Right lobe of liver (tissue), 6 donors: ENCODE measurements around the gene ZNF609. TPM values are rescaled to one million over a fixed set of nuclear protein-coding genes. Genes with fewer than 3 reads are reported as not detected.

Source experiments
- ATAC-seq, 4 donors: fragments of 200-7000 bp; cut with Tn5 transposase; one replicate each; pipeline ENCODE4 v1.9.1; 2020; ENCODE audit warnings: mild to moderate bottlenecking in 4 of 4, moderate library complexity in 4 of 4
- DNase-seq, 3 donors: peaks; one replicate each; pipeline ENCODE4 v3.0.0-alpha.2; 2020
- H3K27ac ChIP-seq, 3 donors: fragments of 200-600 bp; one replicate each; pipeline ENCODE4 v1.8.0; 2022
- H3K27me3 ChIP-seq, 2 donors: fragments of 200-600 bp; one replicate each; pipeline ENCODE4 v1.8.0; 2022
- H3K36me3 ChIP-seq, 4 donors: fragments of 200-600 bp; sonication (generic) in 1 of 4; one replicate each; pipeline versions ENCODE4 v1.5.1 to v1.8.0; 2017 to 2022; ENCODE audit warnings: control low read depth in 1 of 4
- H3K4me1 ChIP-seq, 4 donors: fragments of 200-600 bp; sonication (generic) in 1 of 4; one replicate each; pipeline versions ENCODE4 v1.5.1 to v1.8.0; 2017 to 2022; ENCODE audit warnings: control low read depth in 1 of 4
- H3K4me3 ChIP-seq, 3 donors: fragments of 200-600 bp; one replicate each; pipeline ENCODE4 v1.8.0; 2022
- H3K9me3 ChIP-seq, 4 donors: fragments of 200-600 bp; sonication (generic) in 1 of 4; one replicate each; pipeline versions ENCODE4 v1.5.1 to v1.8.0; 2017 to 2022; ENCODE audit warnings: control low read depth in 1 of 4
- POLR2A ChIP-seq: fragments of 450-650 bp; IDR thresholded peaks from one replicate; pipeline ENCODE4 v1.6.1; 2017; ENCODE audit warnings: antibody characterized with exemption, mild to moderate bottlenecking
- WGBS: methylation state at CpG from one replicate; pipeline ENCODE4 v1.1.6; 2018; ENCODE audit warnings: low coverage, low lambda C conversion rate; ENCODE audit not compliant: insufficient coverage; ENCODE audit errors: missing lambda C conversion rate; 5-methylcytosine and 5-hydroxymethylcytosine counted together
- intact Hi-C, 2 donors: fragments of 100-400 bp; cut with DNase I; formaldehyde crosslinking; loops; one replicate each; pipeline versions ENCODE4 v1.11.2 to v1.14.1; 2022
- total RNA-seq, 6 experiments: library from RNA; depleted of rRNA in 2 of 6; stranded (reverse); fragments of >200 nt in 2 of 6; fragmentation: NEBNext Ultra II Directional in 3 of 6; extraction: Animal tissue kit (Norgen Biotek cat#: 25700) in 3 of 6; gene quantifications; one replicate each; pipeline versions ENCODE4 v1.1.0 to v1.2.4, GENCODE V29; 2016 to 2023
- TF ChIP-seq, protein P1 (sequence below), 4 donors: fragments of 200-600 bp in 3 of 4; fragments of 450-650 bp in 1 of 4; IDR thresholded peaks; one replicate each; pipeline versions ENCODE4 v1.5.1 to v1.8.0; 2016 to 2022; ENCODE audit warnings: antibody characterized with exemption in 4 of 4, mild to moderate bottlenecking in 2 of 4
- donor health status: DM: no; HTN: yes; CAD: no.
- donor health status: DM: no; HTN: no; CAD: no.
- donor health status: DM: no; HTN: no; CAD: no.
- donor health status: DM: no; HTN: yes; CAD: no.
- donor health status: DM: no; HTN: yes; CAD: no.

ZNF609 gene
- total RNA-seq, 6 experiments from 2014 or later, result 10.7 to 16.1 (median 13.5) TPM

DNA sequence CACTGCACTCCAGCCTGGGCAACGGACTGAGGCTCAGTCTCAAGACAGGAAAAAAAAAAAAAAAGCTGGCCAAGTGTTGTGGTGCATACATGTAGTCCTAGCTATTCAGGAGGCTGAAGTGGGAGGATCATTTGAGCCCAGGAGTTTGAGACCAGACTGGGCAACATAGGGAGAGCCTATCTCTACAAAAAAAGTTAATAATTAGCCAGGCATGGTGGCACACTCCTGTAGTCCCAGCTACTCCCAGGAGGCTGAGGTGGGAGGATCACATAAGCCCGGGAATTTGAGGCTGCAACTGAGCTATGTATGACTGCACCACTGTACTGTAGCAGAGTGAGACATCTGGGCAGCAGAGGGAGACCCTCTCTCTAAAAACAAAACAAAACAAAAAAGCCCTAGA, 256.1 kb downstream of the ZNF609 start:
- WGBS, result 90% methylated on average over 2 of the region's 2 CpGs
- H3K4me1 ChIP-seq, result peaks cover 0 to 11% (median 0%) of the 10 kb centered on the region in 4 donors
- H3K27ac ChIP-seq, result no peak overlapping the region
- no peaks in the 10 kb centered on the region for H3K36me3 ChIP-seq
- DNase-seq, result no peak
- H3K27me3 ChIP-seq, result no peaks in the 10 kb centered on the region
- intact Hi-C loops, result no loop called here
- H3K4me3 ChIP-seq, result no peak overlapping the region
- no peaks in the 10 kb centered on the region for H3K9me3 ChIP-seq
- TF ChIP-seq, protein P1, sequence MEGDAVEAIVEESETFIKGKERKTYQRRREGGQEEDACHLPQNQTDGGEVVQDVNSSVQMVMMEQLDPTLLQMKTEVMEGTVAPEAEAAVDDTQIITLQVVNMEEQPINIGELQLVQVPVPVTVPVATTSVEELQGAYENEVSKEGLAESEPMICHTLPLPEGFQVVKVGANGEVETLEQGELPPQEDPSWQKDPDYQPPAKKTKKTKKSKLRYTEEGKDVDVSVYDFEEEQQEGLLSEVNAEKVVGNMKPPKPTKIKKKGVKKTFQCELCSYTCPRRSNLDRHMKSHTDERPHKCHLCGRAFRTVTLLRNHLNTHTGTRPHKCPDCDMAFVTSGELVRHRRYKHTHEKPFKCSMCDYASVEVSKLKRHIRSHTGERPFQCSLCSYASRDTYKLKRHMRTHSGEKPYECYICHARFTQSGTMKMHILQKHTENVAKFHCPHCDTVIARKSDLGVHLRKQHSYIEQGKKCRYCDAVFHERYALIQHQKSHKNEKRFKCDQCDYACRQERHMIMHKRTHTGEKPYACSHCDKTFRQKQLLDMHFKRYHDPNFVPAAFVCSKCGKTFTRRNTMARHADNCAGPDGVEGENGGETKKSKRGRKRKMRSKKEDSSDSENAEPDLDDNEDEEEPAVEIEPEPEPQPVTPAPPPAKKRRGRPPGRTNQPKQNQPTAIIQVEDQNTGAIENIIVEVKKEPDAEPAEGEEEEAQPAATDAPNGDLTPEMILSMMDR (IDR thresholded peaks at IDR 0.05), result no peak
- TF ChIP-seq POLR2A, result no peak
- ATAC-seq, result peak in 1 of 4 donors; percentile 25

DNA sequence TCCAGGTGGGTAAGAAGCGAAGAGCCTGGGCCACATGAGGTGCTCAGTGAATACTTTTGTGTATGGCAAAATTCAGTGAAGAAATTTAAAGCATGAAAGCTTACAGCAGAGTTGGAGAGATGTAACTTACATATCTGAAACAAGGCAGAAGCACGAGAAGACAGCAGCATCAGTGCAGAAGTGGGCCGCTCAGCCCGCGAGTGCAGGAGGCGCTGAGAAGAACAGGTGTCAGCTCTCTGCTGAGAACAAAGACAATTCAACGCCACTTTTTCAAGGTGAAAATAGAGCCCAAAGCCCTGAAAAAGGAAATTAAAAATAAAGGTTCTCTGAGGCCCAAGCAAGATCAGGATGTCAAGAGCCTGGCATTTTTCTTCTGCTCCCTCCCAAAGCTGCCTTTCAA, 256.8 kb downstream of the ZNF609 start:
- no peaks in the 10 kb centered on the region for H3K9me3 ChIP-seq
- H3K4me3 ChIP-seq, result no peak overlapping the region
- no peak overlapping the region for H3K27ac ChIP-seq
- intact Hi-C loops, result no loop called here
- no peaks in the 10 kb centered on the region for H3K36me3 ChIP-seq
- ATAC-seq (no peak), DNase-seq (no peak)
- 94% methylated on average over 7 of the region's 7 CpGs for WGBS
- no peaks in the 10 kb centered on the region for H3K27me3 ChIP-seq
- H3K4me1 ChIP-seq, result peaks cover 0 to 11% (median 0%) of the 10 kb centered on the region in 4 donors
- TF ChIP-seq, protein P1 (IDR thresholded peaks at IDR 0.05), result no peak
- no peak for TF ChIP-seq POLR2A

DNA sequence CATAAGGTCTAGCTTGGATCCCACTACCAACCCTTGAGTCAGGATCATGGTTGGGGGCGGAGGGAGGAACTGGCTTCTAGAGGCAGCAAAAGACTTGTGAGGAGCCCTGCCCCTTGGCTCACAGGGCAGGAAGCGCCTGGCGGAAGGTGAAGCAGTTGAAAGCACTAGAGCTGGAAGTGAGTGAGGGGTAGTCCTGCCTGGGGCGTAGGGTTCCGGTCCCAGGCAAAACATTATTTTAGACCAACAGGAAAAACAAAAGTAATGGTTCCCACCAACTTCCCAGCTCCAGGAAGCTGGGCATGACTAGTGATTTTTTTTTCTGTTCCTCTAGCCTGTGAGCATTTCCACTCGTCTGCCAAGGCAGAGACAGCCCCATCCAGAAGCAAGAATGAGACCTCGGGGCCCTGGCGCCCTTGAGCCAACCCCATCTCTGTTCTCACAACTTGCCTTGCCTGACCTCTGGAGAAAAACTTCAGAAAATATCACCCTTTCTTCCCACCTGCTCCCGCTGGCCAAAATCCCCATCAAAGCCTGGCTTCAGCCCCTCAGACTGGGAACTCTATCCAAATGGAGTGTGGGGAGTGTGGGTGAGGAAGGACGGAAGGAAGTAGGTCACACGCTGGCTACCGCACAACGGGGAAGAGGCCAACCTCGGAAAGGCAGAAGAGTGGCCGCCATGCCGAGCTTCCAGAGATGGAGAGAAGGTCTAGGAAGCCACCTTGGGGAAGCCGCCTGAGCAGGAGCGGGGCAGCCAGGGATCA, 257.5 kb downstream of the ZNF609 start:
- intact Hi-C loops, result no loop called here
- Histone ChIP-seq H3K4me3 (no peak overlapping the region), H3K36me3 (no peaks in the 10 kb centered on the region), H3K4me1 (peaks cover 0 to 11% (median 0%) of the 10 kb centered on the region in 4 donors), H3K9me3 (no peaks in the 10 kb centered on the region), H3K27me3 (no peaks in the 10 kb centered on the region), H3K27ac (peak overlapping the region in 1 of 3 donors; percentile 40)
- no peak for TF ChIP-seq POLR2A
- TF ChIP-seq, protein P1 (IDR thresholded peaks at IDR 0.05), result no peak
- DNase-seq, result no peak
- ATAC-seq, result peak in 2 of 4 donors; percentile 22 to 42
- 77% methylated on average over 13 of the region's 18 CpGs for WGBS

DNA sequence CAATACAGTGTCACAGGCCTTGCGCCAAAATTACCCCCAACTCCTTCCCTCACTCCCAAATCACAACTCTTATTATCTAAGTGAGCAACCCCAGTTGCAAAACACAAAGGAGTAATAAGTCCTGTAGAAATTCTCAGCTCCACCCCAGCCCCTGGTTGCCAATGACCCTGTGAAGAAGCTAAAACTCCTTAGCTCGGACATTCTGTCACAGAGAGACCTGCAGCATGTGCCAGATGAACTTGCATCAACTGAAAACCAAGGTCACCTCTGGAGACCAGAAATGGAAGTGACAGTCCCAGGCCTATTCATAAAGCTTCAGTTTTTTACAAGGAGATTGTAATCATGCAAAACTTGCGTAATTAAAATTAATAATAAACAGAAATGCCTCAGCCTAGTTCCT, 259.8 kb downstream of the ZNF609 start:
- ATAC-seq, result peak; percentile 45 to 71 (median 56)
- no peak for DNase-seq
- TF ChIP-seq POLR2A, result no peak
- TF ChIP-seq, protein P1 (IDR thresholded peaks at IDR 0.05), result no peak
- H3K4me1 ChIP-seq, result peaks cover 0 to 6% (median 0%) of the 10 kb centered on the region in 4 donors
- intact Hi-C loops, result no loop called here
- no peaks in the 10 kb centered on the region for H3K27me3 ChIP-seq
- WGBS, result 50% methylated on average over 3 of the region's 3 CpGs
- no peak overlapping the region for H3K4me3 ChIP-seq
- no peaks in the 10 kb centered on the region for H3K36me3 ChIP-seq
- no peaks in the 10 kb centered on the region for H3K9me3 ChIP-seq
- H3K27ac ChIP-seq, result no peak overlapping the region
